A673 (cell line): Measurements from ENCODE around the gene SLC25A41. TPM values are rescaled to one million over a fixed set of nuclear protein-coding genes. Genes with fewer than 3 reads are reported as not detected.
"Not testable (repeated sequence)": the region's sequence is repeated elsewhere in the genome, so short reads cannot be mapped to it uniquely, and the experiment has no call there.

Experiments
- BruUV-seq: library from RNA; stranded (reverse); fragments of 400-500 nt; replicated peaks from 2 replicates; lab custom pipeline; 2021; lab: Mats Ljungman, UMichigan
- CTCF ChIA-PET: fragments of 300-600 bp; sonication (Branson Sonifier 250); formaldehyde crosslinking; loops from one replicate; lab custom pipeline; 2022; ENCODE audit warnings: antibody characterized with exemption; lab: Charles Lee
- POLR2A ChIA-PET: fragments of 300-600 bp; sonication (Branson Sonifier 250); formaldehyde crosslinking; loops from one replicate; lab custom pipeline; 2022; ENCODE audit warnings: antibody characterized with exemption; ENCODE audit not compliant: low non-redundant PET; lab: Charles Lee
- DNase-seq: peaks from one replicate; pipeline ENCODE4 v3.0.0-alpha.2; 2015; ENCODE audit warnings: low spot score
- H3K27ac ChIP-seq: fragments of 200-600 bp; sonication (generic); 2 replicates; pipeline ENCODE4 v1.5.1; 2016; ENCODE audit warnings: mixed run types, low read depth, mild to moderate bottlenecking, mixed read lengths, antibody characterized with exemption, low read length; ENCODE audit not compliant: poor library complexity, severe bottlenecking
- H3K27me3 ChIP-seq: fragments of 200-600 bp; sonication (generic); replicated peaks from 2 replicates; pipeline ENCODE4 v1.6.1; 2017; ENCODE audit warnings: mixed run types, low read depth, mild to moderate bottlenecking, mixed read lengths, antibody characterized with exemption, low read length; ENCODE audit not compliant: insufficient read depth, poor library complexity
- H3K36me3 ChIP-seq: fragments of 200-600 bp; sonication (generic); 2 replicates; pipeline ENCODE4 v1.6.1; 2016; ENCODE audit warnings: mixed run types, mild to moderate bottlenecking, mixed read lengths, antibody characterized with exemption, low read length; ENCODE audit not compliant: insufficient read depth, poor library complexity, severe bottlenecking
- H3K4me1 ChIP-seq: fragments of 200-600 bp; sonication (generic); 2 replicates; pipeline ENCODE4 v1.6.1; 2017; ENCODE audit warnings: mixed run types, mild to moderate bottlenecking, mixed read lengths, antibody characterized with exemption, low read length; ENCODE audit not compliant: insufficient read depth, poor library complexity, severe bottlenecking
- H3K4me3 ChIP-seq: fragments of 200-600 bp; sonication (generic); 2 replicates; pipeline ENCODE4 v1.5.1; 2016; ENCODE audit warnings: low read depth, mixed run types, mild to moderate bottlenecking, mixed read lengths, low read length; ENCODE audit not compliant: poor library complexity, severe bottlenecking
- H3K9me3 ChIP-seq: fragments of 200-600 bp; sonication (generic); 2 replicates; pipeline ENCODE4 v1.6.1; 2016; ENCODE audit warnings: mixed run types, low read depth, mild to moderate bottlenecking, mixed read lengths, antibody characterized with exemption, low read length; ENCODE audit not compliant: poor library complexity, severe bottlenecking
- EZH2 ChIP-seq: fragments of 200-600 bp; sonication (generic); IDR thresholded peaks from 2 replicates; pipeline ENCODE4 v1.6.1; 2017; ENCODE audit warnings: borderline replicate concordance, low read depth, mild to moderate bottlenecking, mixed read lengths, antibody characterized with exemption, low read length; ENCODE audit not compliant: poor library complexity, severe bottlenecking
- intact Hi-C: fragments of 100-400 bp; cut with micrococcal nuclease; formaldehyde crosslinking; loops from one replicate; pipeline ENCODE4 v1.10.0; 2022; ENCODE audit not compliant: unreplicated experiment
- total RNA-seq: library from RNA; stranded (reverse); gene quantifications from 2 replicates; pipeline ENCODE4 v1.2.3, GENCODE V29; 2021
- TF ChIP-seq, protein P1 (sequence below): fragments of 300-800, 200-600 bp; sonication (generic); conservative IDR thresholded peaks from 2 replicates; pipeline ENCODE4 v1.5.1; 2017; ENCODE audit warnings: low read depth, mild to moderate bottlenecking, antibody characterized with exemption, low read length, moderate library complexity, mixed read lengths

The SLC25A41 gene
- total RNA-seq, 1 experiment from 2014 or later, result 0.39 TPM

DNA sequence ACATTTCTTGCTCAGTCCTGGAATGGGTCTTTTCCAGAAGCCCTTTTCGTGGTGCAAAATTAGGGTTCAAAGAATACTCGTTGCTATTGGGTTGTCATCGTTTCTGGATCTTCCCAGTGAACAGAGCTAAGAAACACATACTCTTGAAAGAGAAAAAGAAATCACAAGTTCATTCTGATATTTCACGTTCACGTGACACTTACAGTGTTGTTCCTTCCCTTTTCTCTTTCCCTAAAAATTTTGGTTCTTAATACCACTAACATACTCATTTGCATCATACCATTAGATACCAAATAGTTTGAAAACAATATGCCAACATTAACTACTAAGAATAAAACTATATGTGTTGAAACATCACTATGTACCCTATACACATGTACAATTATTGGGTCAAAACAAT is 27.2 kb downstream of the SLC25A41 start:
- Histone ChIP-seq H3K27me3 (no peaks in the 10 kb centered on the region), H3K4me1 (no peaks in the 10 kb centered on the region), H3K9me3 (no peaks in the 10 kb centered on the region), H3K27ac (no peak overlapping the region), H3K36me3 (no peaks in the 10 kb centered on the region), H3K4me3 (no peak overlapping the region)
- TF ChIP-seq EZH2, result no peak
- TF ChIP-seq, protein P1, sequence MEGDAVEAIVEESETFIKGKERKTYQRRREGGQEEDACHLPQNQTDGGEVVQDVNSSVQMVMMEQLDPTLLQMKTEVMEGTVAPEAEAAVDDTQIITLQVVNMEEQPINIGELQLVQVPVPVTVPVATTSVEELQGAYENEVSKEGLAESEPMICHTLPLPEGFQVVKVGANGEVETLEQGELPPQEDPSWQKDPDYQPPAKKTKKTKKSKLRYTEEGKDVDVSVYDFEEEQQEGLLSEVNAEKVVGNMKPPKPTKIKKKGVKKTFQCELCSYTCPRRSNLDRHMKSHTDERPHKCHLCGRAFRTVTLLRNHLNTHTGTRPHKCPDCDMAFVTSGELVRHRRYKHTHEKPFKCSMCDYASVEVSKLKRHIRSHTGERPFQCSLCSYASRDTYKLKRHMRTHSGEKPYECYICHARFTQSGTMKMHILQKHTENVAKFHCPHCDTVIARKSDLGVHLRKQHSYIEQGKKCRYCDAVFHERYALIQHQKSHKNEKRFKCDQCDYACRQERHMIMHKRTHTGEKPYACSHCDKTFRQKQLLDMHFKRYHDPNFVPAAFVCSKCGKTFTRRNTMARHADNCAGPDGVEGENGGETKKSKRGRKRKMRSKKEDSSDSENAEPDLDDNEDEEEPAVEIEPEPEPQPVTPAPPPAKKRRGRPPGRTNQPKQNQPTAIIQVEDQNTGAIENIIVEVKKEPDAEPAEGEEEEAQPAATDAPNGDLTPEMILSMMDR, result no peak
- POLR2A ChIA-PET, result no interaction called here
- intact Hi-C loops, result no loop called here
- no TSS peak for BruUV-seq
- CTCF ChIA-PET, result no interaction called here
- DNase-seq, result no peak

DNA sequence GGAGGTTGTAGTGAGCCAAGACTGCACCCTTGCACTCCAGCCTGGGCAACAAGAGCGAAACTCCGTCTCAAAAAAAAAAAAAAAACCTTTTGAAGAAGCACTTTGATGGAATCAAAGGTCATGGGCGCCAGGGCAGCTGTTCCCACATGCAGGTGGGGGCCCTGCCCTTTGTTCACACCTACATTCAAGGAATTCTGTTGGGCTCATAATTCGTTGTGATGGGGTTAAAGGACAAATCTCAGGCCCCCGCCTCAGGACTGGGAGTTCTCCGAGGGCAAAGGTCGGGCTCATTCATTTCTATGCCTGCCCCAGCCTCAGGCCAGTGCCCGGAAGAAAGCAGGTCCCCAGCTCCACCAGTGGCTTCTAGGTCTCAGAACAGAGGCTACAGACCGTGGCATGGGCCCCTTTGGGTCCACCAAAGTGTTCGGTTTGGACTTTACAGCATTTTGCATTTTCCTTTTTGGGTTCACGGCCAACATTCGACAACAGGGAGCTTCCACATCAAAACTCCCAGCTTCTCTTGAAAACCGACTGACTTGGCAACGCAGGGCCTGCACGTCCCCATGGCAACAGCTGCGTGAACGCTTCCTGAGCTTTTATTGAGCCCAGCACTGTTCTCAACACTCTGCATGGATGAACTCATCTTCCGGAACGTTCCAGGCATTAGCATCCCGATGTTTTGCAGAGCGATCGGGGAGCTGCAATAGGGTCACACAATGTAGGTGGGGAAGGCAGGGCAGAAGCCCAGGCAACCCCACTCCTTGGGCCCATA is 30.5 kb downstream of the SLC25A41 start:
- Histone ChIP-seq H3K27me3 (no peaks in the 10 kb centered on the region), H3K9me3 (no peaks in the 10 kb centered on the region), H3K27ac (no peak overlapping the region), H3K36me3 (no peaks in the 10 kb centered on the region), H3K4me1 (no peaks in the 10 kb centered on the region), H3K4me3 (no peak overlapping the region)
- POLR2A ChIA-PET, result no interaction called here
- DNase-seq, result peak; percentile 46
- TF ChIP-seq, protein P1, result no peak
- TF ChIP-seq EZH2, result no peak
- intact Hi-C loops, result no loop called here
- CTCF ChIA-PET, result no interaction called here
- BruUV-seq, result no TSS peak

DNA sequence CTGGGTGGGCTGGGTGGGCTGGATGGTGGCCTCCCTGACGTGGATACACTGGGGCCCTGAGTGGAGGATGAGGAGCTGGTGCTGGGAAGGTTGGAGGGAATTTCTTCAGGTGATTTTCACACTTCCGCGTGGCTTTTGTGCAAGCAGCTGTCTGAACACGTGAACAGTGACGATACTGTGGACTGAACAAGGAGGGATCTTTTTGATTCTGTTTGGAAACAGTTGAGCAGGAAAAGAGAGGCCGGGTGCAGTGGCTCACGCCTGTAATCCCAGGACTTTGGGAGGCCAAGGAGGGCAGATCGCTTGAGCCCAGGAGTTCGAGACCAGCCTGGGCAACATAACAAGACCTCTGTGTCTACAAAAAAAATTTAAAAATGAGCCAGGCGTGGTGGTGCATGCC is 31.5 kb downstream of the SLC25A41 start:
- intact Hi-C loops, result no loop called here
- H3K36me3 ChIP-seq, result no peaks in the 10 kb centered on the region
- no peak overlapping the region for H3K27ac ChIP-seq
- H3K4me3 ChIP-seq, result no peak overlapping the region
- TF ChIP-seq, protein P1, result no peak
- BruUV-seq, result no TSS peak
- ChIA-PET POLR2A (no interaction called here), CTCF (interaction anchor here (0.6 kb wide), 1 partner anchor 246 kb away, joined by 7 read pairs; no protein-coding TSS in a partner anchor)
- no peaks in the 10 kb centered on the region for H3K9me3 ChIP-seq
- no peaks in the 10 kb centered on the region for H3K27me3 ChIP-seq
- DNase-seq, result no peak
- no peaks in the 10 kb centered on the region for H3K4me1 ChIP-seq

DNA sequence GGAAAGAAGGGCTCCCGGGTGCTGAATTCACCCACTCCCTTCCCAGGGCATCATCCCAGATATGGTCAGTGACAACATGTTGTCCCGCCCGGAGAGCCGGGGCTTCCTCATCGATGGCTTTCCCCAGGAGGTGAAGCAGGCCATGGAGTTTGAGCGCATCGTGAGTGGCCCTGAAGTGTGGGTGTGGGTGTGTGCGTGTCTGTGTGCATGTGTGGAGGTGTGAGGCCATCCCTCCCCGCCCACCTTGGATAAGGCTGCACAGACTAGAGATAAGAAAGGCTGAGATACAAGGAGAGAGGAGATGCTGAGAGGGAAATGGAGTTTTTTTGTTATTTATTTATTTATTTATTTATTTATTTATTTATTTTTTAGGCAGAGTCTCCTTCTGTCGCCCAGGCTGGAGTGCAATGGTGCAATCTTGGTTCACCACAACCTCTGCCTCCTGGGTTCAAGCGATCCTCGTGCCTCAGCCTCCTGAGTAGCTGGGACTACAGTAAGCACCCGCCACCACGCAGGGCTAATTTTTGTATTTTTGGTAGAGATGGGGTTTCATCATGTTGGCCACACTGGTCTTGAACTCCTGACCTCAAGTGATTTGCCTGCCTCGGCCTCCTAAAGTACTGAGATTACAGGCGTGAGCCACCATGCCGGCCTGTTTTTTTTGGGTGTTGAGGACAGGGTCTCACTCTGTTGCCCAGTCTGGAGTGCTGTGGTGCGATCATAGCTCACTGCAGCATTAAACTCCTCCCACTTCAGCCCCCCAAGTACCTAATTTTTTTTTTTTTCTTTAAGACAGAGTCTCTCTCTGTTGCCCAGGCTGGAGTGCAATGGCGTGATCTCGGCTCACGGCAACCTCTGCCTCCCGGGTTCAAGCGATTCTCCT is 33.3 kb downstream of the SLC25A41 start:
- H3K36me3 ChIP-seq, BruUV-seq, CTCF ChIA-PET, H3K4me1 ChIP-seq, H3K4me3 ChIP-seq, intact Hi-C loops, POLR2A ChIA-PET, H3K27ac ChIP-seq, DNase-seq, H3K9me3 ChIP-seq, H3K27me3 ChIP-seq: not testable (repeated sequence)
